Panc1 (cell line): ENCODE data around the gene MPO.

Source experiments
- POLR2AphosphoS5 ChIP-seq: IDR thresholded peaks from 2 replicates; pipeline ENCODE4 v1.6.1; 2012; ENCODE audit warnings: mild to moderate bottlenecking, low read depth, low read length, moderate library complexity
- REST ChIP-seq, 2 experiments: IDR thresholded peaks; 2 replicates each; pipeline ENCODE4 v1.6.1; 2011 to 2012; ENCODE audit warnings: low read depth in 2 of 2, control low read depth in 1 of 2, low read length in 1 of 2, mild to moderate bottlenecking in 1 of 2, moderate library complexity in 1 of 2; ENCODE audit not compliant: insufficient read depth in 1 of 2
- SIN3A ChIP-seq: IDR thresholded peaks from 2 replicates; pipeline ENCODE4 v1.6.1; 2012; ENCODE audit warnings: low read depth, mild to moderate bottlenecking, low read length, moderate library complexity, borderline replicate concordance; ENCODE audit not compliant: insufficient read depth
- TCF7L2 ChIP-seq: IDR thresholded peaks from 2 replicates; pipeline ENCODE4 v1.6.1; 2011; ENCODE audit warnings: mild to moderate bottlenecking, low read depth, low read length, inconsistent platforms
- TF ChIP-seq, protein P1 (sequence below): fragments of 450-650 bp; IDR thresholded peaks from 2 replicates; pipeline ENCODE4 v1.5.1; 2017; ENCODE audit warnings: mild to moderate bottlenecking

DNA sequence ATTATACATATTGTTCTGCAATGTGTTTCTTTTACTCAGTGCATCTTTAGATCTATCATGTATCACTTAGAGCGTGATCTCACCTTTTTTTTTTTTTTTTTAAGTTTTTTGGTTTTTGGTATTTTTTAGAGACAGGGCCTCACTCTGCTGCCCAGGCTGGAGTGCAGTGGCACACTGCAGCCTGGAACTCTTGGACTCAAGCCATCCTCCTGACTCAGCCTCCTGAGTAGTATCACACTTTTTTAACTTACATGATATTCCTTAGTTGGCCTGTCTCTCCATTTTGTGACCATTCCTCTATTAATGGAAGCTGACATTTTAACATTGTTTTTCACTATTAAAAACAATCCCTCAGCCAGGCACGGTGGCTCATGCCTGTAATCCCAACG lies 4.7 kb upstream of the MPO start:
- TF ChIP-seq REST (IDR thresholded peaks at IDR 0.05; ENCODE audit: insufficient read depth in 1 of 2, low read depth in 2 of 2, low read length in 1 of 2) (no peak), TCF7L2 (no peak), POLR2AphosphoS5 (no peak), SIN3A (no peak)
- TF ChIP-seq, protein P1, sequence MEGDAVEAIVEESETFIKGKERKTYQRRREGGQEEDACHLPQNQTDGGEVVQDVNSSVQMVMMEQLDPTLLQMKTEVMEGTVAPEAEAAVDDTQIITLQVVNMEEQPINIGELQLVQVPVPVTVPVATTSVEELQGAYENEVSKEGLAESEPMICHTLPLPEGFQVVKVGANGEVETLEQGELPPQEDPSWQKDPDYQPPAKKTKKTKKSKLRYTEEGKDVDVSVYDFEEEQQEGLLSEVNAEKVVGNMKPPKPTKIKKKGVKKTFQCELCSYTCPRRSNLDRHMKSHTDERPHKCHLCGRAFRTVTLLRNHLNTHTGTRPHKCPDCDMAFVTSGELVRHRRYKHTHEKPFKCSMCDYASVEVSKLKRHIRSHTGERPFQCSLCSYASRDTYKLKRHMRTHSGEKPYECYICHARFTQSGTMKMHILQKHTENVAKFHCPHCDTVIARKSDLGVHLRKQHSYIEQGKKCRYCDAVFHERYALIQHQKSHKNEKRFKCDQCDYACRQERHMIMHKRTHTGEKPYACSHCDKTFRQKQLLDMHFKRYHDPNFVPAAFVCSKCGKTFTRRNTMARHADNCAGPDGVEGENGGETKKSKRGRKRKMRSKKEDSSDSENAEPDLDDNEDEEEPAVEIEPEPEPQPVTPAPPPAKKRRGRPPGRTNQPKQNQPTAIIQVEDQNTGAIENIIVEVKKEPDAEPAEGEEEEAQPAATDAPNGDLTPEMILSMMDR = no peak
